NCI-H82 (cell line): ENCODE data around the gene CAMK1.

Experiments
- DNase-seq: peaks from one replicate; lab custom pipeline; 2025; lab: John Stamatoyannopoulos, UW

Gene CAMK1

DNA sequence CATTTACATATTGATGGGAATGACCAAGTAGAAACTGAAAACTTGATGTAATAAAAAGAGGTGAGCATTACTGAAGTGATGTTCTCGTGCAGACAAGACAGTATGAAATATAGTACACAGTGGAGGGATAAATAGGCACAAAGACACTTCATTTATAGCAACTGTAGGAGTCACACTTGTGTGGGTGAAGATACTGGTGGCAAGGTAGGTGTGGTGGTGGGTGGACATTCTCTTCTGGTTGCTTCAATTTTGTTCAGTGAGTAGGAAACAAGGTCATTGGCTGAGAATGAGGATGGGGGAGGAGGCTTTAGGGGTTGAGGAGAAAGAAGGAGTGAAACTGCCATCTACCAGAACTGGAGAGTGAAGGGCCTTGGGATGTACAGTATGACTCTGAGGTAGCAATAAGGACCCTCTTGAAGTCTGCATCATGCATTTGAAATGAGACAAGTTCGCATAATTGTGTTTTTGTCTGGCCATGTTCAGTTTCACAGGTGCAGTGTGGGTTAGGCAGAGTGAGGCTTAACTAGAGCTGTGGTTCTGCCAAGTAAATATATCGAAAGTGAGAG is 59.5 kb downstream of the CAMK1 start:
- no peak for DNase-seq
